Activated CD8-positive, alpha-beta T cell treated with anti-CD3 and anti-CD28 coated beads for 36 hours (primary cell): Measurements from ENCODE around the gene SLC16A7. TPM values are rescaled to one million over a fixed set of nuclear protein-coding genes. Genes with fewer than 3 reads are reported as not detected.

ENCODE experiments used
- ATAC-seq: fragments of 200-7000 bp; cut with Tn5 transposase; one replicate; pipeline ENCODE4 v1.10.0; 2021; ENCODE audit warnings: mild to moderate bottlenecking, moderate library complexity
- CTCF ChIA-PET: fragments of 350-600 bp; sonication (Branson Sonifier 250); formaldehyde crosslinking; loops from one replicate; lab custom pipeline; 2021; ENCODE audit warnings: antibody characterized with exemption; lab: Charles Lee
- POLR2A ChIA-PET: fragments of 350-600 bp; sonication (Branson Sonifier 250); formaldehyde crosslinking; loops from one replicate; lab custom pipeline; 2021; ENCODE audit warnings: antibody characterized with exemption; lab: Charles Lee
- DNase-seq: peaks from one replicate; pipeline ENCODE4 v3.0.0-alpha.2; 2020
- H3K27ac Mint-ChIP-seq: one replicate; pipeline ENCODE4 v1.8.0; 2021; ENCODE audit warnings: mild to moderate bottlenecking, mixed read lengths
- H3K27me3 Mint-ChIP-seq: one replicate; pipeline ENCODE4 v1.8.0; 2021; ENCODE audit warnings: mixed read lengths
- H3K36me3 Mint-ChIP-seq: one replicate; pipeline ENCODE4 v1.8.0; 2021; ENCODE audit warnings: low read depth, mixed read lengths
- H3K4me1 Mint-ChIP-seq: one replicate; pipeline ENCODE4 v1.8.0; 2021; ENCODE audit warnings: low read depth, mixed read lengths
- H3K4me3 Mint-ChIP-seq: one replicate; pipeline ENCODE4 v1.8.0; 2021; ENCODE audit warnings: mild to moderate bottlenecking, moderate library complexity, mixed read lengths
- H3K9me3 Mint-ChIP-seq: one replicate; pipeline ENCODE4 v1.8.0; 2021; ENCODE audit warnings: mixed read lengths
- intact Hi-C: fragments of 100-400 bp; cut with micrococcal nuclease; formaldehyde crosslinking; loops from one replicate; pipeline ENCODE4 v1.10.0; 2022
- total RNA-seq, 2 experiments: library from RNA; stranded (reverse); gene quantifications; one replicate each; pipeline ENCODE4 v1.2.3, GENCODE V29; 2021
- TF ChIP-seq, protein P1 (sequence below): fragments of 200-600 bp; IDR thresholded peaks from one replicate; pipeline ENCODE4 v1.8.0; 2022; ENCODE audit warnings: antibody characterized with exemption, mild to moderate bottlenecking

SLC16A7 gene
- total RNA-seq, 2 experiments from 2014 or later: 21.0 to 21.4 TPM

DNA sequence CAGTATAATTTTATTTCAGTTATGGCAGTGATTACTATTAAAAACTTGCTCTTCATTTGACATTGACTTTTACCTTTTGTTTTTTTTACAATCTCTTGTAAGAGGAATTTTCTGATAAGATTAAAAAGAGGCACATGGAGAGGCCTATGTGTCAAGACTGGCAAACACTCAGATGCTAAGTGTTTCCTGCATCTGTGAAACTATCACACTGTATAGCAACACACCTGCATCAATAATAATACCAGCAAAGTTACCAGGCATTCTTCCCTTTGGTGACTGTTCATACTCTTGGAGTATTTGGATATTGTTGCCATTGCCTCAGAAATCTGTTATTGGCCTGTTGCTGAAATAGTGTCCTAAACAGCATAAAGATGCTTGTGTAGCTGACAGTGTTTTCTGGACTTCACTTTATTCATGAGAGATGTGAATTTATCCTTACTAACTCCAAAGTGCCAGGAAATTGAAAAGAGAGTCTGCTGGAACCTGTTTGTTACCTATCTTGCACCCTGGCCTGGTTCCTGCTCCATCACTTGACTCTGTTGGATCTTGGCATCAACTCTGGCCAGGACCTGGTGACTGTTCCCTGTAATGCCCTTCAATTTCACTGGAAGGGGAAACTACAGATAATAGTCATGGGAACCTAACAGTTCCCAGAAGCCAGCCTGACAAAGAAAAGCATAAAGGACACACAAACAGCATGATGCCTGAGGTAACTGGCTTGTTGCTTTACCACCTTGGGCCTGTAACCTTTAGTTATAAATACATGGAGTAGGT lies 19.8 kb downstream of the SLC16A7 start:
- peaks cover 31% of the 10 kb centered on the region for H3K9me3 Mint-ChIP-seq
- peaks cover 38% of the 10 kb centered on the region for H3K36me3 Mint-ChIP-seq
- no peaks in the 10 kb centered on the region for H3K27me3 Mint-ChIP-seq
- POLR2A ChIA-PET: no interaction called here
- TF ChIP-seq, protein P1, sequence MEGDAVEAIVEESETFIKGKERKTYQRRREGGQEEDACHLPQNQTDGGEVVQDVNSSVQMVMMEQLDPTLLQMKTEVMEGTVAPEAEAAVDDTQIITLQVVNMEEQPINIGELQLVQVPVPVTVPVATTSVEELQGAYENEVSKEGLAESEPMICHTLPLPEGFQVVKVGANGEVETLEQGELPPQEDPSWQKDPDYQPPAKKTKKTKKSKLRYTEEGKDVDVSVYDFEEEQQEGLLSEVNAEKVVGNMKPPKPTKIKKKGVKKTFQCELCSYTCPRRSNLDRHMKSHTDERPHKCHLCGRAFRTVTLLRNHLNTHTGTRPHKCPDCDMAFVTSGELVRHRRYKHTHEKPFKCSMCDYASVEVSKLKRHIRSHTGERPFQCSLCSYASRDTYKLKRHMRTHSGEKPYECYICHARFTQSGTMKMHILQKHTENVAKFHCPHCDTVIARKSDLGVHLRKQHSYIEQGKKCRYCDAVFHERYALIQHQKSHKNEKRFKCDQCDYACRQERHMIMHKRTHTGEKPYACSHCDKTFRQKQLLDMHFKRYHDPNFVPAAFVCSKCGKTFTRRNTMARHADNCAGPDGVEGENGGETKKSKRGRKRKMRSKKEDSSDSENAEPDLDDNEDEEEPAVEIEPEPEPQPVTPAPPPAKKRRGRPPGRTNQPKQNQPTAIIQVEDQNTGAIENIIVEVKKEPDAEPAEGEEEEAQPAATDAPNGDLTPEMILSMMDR: no peak
- H3K4me1 Mint-ChIP-seq: peaks cover 34% of the 10 kb centered on the region
- ATAC-seq: no peak
- H3K4me3 Mint-ChIP-seq: no peak overlapping the region
- CTCF ChIA-PET: no interaction called here
- intact Hi-C loops: no loop called here
- H3K27ac Mint-ChIP-seq: no peak overlapping the region
- no peak for DNase-seq

DNA sequence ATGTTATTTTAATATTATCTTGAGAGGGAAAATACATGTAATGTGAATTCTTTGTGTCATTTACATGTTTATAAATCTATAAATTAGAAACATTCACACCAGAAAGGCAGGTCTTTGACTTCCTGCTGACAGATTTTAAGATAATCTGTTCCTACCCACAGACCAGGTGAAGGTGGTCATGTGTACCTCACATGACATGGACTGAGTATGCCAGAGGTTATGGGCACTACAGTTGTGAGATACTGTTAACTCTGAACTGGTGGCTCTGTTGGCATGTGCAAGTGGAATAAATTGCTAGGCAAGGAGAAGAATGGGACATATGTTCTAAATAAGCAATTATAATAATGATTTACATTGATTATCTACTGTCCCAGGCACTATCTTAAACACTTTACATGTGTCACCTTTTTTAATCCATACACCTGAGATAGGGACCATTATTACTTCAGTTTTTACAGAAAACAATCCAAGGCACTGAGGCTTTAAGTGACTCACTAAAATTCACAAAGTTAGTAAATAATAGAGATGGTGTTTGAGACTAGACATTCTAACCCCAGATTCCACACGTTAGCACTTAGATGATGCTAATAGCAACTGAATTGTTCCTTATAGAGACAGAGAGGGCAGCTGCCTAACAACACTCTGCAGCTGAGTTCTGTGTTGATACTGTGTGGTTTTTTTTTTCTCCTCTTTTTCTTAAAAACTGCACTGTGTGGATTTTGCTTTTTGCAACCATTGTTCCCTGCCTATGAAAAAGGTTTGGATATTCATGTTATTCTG lies 23.8 kb downstream of the SLC16A7 start:
- peak; percentile 55 for ATAC-seq
- no peak overlapping the region for H3K4me3 Mint-ChIP-seq
- H3K27ac Mint-ChIP-seq: no peak overlapping the region
- peaks cover 55% of the 10 kb centered on the region for H3K4me1 Mint-ChIP-seq
- ChIA-PET CTCF (no interaction called here), POLR2A (no interaction called here)
- no peaks in the 10 kb centered on the region for H3K27me3 Mint-ChIP-seq
- peaks cover 13% of the 10 kb centered on the region for H3K36me3 Mint-ChIP-seq
- peak; percentile 31 for DNase-seq
- peaks cover 1% of the 10 kb centered on the region for H3K9me3 Mint-ChIP-seq
- TF ChIP-seq, protein P1: no peak
- intact Hi-C loops: no loop called here

DNA sequence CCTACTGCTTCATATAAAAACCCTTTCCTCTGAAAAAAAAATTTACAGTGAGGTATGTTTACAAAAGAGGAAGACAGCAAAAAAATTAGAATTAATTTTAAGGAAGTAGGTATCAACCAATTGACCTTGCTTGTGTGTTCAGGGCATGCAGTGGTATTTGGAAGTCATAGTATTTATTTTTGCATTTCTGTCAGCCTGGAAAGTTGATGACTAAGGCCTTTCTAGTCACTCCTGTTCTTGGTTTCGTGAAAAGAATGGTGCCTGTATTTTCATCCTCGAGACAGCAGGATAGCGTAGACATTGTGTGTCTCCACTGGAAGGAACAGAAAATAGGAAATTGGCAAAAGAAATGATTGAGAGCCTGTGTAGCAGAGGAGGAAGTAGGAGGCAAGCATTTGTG lies 24.5 kb downstream of the SLC16A7 start:
- ATAC-seq: no peak
- Mint-ChIP-seq H3K27me3 (no peaks in the 10 kb centered on the region), H3K4me1 (peaks cover 56% of the 10 kb centered on the region), H3K27ac (no peak overlapping the region), H3K36me3 (peaks cover 13% of the 10 kb centered on the region), H3K4me3 (no peak overlapping the region), H3K9me3 (no peaks in the 10 kb centered on the region)
- intact Hi-C loops: no loop called here
- no peak for DNase-seq
- TF ChIP-seq, protein P1: no peak
- POLR2A ChIA-PET: no interaction called here
- CTCF ChIA-PET: interaction anchor here (1.0 kb wide), 1 partner anchor 9 kb away, joined by 3 read pairs; no protein-coding TSS in a partner anchor

DNA sequence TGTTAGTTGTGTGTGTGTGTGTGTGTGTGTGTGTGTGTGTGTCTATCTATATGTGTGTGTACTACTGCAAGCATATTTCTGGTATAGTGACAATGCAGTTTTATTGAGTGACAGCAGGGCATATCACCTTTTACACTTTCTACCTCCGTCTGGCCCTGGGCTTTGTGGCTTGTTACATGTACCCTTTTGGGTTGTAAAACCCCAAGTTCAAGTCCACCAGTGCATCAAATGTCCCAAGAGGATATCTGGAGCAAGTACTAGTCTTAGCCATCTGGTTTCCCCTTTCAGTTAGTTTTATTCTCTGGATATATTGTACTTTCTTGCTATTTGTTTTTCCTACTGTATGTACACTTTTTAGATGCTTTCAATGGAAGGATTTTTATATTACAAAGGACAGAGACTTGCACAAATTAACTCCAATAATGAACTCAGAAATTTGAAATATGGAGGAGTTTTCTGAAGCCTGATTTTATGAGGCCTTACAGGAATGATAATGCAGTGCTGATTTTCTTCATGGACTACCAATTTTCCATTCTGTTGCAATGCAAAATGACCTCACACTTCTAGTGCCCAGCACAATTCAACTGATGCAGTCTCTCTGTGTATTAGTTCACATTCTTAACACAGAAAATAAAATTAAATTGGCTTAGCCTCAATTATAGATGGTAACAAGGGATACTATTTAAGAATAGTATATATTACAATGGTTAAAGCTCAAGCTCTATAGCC lies 29.1 kb downstream of the SLC16A7 start:
- H3K27ac Mint-ChIP-seq: no peak overlapping the region
- intact Hi-C loops: no loop called here
- DNase-seq (no peak), ATAC-seq (no peak)
- no peaks in the 10 kb centered on the region for H3K9me3 Mint-ChIP-seq
- H3K27me3 Mint-ChIP-seq: no peaks in the 10 kb centered on the region
- POLR2A ChIA-PET: no interaction called here
- CTCF ChIA-PET: no interaction called here
- H3K4me3 Mint-ChIP-seq: no peak overlapping the region
- TF ChIP-seq, protein P1: no peak
- H3K4me1 Mint-ChIP-seq: peaks cover 64% of the 10 kb centered on the region
- peaks cover 26% of the 10 kb centered on the region for H3K36me3 Mint-ChIP-seq
